H1 (cell line): ENCODE results near the gene FAM161A. TPM values are rescaled to one million over a fixed set of nuclear protein-coding genes. Genes with fewer than 3 reads are reported as not detected.

Experiments
- E2F6 ChIP-seq: IDR thresholded peaks from 2 replicates; pipeline ENCODE4 v1.6.1; 2012; ENCODE audit warnings: inconsistent platforms
- GABPA ChIP-seq: IDR thresholded peaks from 2 replicates; pipeline ENCODE4 v1.6.1; 2011; ENCODE audit warnings: mild to moderate bottlenecking, low read length, moderate library complexity, borderline replicate concordance; ENCODE audit not compliant: insufficient read depth
- SUZ12 ChIP-seq: fragments of 200-600 bp; sonication (generic); IDR thresholded peaks from 2 replicates; pipeline ENCODE4 v1.6.1; 2012; ENCODE audit warnings: mild to moderate bottlenecking, inconsistent platforms, low read length, moderate library complexity, mixed read lengths
- TEAD4 ChIP-seq: IDR thresholded peaks from 2 replicates; pipeline ENCODE4 v1.6.1; 2012; ENCODE audit warnings: low read depth, low read length, inconsistent platforms, mixed read lengths
- polyA plus RNA-seq, 7 experiments: library from polyadenylated mRNA; depleted of rRNA in 3 of 7; stranded (reverse) in 5 of 7; unstranded in 2 of 7; fragments of >200 nt in 5 of 7; fragments of 200-250 nt in 2 of 7; gene quantifications; 1 replicate in 5 of 7; 2 replicates in 1 of 7; 4 replicates in 1 of 7; pipeline versions ENCODE4 v1.2.1 to v1.2.3, GENCODE V29; 2011 to 2013; ENCODE audit warnings: missing spikeins in 2 of 7, mixed read lengths in 2 of 7
- total RNA-seq: library from RNA; stranded (reverse); fragmentation: NEBNext Ultra II Directional; extraction: Animal tissue kit (Norgen Biotek cat#: 25700); gene quantifications from 2 replicates; pipeline ENCODE4 v1.2.1, GENCODE V29; 2021
- TF ChIP-seq, protein P1 (sequence below): fragments of 300-600 bp; sonication (generic); IDR thresholded peaks from 2 replicates; pipeline ENCODE4 v1.7.1; 2012; ENCODE audit warnings: low read length, moderate library complexity, mild to moderate bottlenecking, inconsistent platforms; ENCODE audit not compliant: insufficient replicate concordance

Gene FAM161A
- total and polyA plus RNA-seq, 2 of the 8 experiments (the other 6 are each of a cell fraction or from before 2014, with no cell fraction given) = 1.6 to 9.7 TPM

DNA sequence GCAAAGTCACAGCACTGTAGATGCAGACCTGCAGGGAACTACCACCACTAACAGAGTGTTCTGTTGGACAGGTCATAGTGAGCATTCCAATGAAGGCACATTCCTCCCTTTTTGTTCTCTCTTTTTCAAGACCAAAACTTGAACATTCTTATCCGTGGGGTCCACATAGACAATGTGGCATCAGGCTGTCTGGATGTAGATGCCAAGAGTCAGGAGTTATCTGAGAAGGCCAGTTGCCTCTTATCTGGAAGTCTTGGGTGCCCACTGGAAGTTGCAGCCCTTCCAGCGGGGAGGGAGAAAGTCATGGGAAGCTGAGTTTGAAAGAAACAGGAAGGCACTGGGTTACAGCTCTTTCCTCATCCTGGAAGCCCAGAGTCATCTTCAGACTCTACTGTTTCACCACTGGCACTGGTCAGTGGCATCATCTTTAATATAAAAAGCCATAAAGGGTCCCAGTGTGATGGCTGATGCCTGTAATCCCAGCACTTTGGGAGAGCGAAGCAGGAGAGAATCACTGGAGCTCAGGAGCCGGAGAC, 61.4 kb downstream of the FAM161A start (continued):
- no peak for TF ChIP-seq E2F6
- no peak for TF ChIP-seq GABPA
- TF ChIP-seq SUZ12 = no peak
- TF ChIP-seq, protein P1, sequence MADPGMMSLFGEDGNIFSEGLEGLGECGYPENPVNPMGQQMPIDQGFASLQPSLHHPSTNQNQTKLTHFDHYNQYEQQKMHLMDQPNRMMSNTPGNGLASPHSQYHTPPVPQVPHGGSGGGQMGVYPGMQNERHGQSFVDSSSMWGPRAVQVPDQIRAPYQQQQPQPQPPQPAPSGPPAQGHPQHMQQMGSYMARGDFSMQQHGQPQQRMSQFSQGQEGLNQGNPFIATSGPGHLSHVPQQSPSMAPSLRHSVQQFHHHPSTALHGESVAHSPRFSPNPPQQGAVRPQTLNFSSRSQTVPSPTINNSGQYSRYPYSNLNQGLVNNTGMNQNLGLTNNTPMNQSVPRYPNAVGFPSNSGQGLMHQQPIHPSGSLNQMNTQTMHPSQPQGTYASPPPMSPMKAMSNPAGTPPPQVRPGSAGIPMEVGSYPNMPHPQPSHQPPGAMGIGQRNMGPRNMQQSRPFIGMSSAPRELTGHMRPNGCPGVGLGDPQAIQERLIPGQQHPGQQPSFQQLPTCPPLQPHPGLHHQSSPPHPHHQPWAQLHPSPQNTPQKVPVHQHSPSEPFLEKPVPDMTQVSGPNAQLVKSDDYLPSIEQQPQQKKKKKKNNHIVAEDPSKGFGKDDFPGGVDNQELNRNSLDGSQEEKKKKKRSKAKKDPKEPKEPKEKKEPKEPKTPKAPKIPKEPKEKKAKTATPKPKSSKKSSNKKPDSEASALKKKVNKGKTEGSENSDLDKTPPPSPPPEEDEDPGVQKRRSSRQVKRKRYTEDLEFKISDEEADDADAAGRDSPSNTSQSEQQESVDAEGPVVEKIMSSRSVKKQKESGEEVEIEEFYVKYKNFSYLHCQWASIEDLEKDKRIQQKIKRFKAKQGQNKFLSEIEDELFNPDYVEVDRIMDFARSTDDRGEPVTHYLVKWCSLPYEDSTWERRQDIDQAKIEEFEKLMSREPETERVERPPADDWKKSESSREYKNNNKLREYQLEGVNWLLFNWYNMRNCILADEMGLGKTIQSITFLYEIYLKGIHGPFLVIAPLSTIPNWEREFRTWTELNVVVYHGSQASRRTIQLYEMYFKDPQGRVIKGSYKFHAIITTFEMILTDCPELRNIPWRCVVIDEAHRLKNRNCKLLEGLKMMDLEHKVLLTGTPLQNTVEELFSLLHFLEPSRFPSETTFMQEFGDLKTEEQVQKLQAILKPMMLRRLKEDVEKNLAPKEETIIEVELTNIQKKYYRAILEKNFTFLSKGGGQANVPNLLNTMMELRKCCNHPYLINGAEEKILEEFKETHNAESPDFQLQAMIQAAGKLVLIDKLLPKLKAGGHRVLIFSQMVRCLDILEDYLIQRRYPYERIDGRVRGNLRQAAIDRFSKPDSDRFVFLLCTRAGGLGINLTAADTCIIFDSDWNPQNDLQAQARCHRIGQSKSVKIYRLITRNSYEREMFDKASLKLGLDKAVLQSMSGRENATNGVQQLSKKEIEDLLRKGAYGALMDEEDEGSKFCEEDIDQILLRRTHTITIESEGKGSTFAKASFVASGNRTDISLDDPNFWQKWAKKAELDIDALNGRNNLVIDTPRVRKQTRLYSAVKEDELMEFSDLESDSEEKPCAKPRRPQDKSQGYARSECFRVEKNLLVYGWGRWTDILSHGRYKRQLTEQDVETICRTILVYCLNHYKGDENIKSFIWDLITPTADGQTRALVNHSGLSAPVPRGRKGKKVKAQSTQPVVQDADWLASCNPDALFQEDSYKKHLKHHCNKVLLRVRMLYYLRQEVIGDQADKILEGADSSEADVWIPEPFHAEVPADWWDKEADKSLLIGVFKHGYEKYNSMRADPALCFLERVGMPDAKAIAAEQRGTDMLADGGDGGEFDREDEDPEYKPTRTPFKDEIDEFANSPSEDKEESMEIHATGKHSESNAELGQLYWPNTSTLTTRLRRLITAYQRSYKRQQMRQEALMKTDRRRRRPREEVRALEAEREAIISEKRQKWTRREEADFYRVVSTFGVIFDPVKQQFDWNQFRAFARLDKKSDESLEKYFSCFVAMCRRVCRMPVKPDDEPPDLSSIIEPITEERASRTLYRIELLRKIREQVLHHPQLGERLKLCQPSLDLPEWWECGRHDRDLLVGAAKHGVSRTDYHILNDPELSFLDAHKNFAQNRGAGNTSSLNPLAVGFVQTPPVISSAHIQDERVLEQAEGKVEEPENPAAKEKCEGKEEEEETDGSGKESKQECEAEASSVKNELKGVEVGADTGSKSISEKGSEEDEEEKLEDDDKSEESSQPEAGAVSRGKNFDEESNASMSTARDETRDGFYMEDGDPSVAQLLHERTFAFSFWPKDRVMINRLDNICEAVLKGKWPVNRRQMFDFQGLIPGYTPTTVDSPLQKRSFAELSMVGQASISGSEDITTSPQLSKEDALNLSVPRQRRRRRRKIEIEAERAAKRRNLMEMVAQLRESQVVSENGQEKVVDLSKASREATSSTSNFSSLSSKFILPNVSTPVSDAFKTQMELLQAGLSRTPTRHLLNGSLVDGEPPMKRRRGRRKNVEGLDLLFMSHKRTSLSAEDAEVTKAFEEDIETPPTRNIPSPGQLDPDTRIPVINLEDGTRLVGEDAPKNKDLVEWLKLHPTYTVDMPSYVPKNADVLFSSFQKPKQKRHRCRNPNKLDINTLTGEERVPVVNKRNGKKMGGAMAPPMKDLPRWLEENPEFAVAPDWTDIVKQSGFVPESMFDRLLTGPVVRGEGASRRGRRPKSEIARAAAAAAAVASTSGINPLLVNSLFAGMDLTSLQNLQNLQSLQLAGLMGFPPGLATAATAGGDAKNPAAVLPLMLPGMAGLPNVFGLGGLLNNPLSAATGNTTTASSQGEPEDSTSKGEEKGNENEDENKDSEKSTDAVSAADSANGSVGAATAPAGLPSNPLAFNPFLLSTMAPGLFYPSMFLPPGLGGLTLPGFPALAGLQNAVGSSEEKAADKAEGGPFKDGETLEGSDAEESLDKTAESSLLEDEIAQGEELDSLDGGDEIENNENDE = no peak
- no peak for TF ChIP-seq TEAD4
- TF ChIP-seq, all 59 proteins: peak for 0
